NB4 (cell line): ENCODE results near the gene RPL38.

Source experiments
- DNase-seq: peaks from one replicate; pipeline ENCODE4 v3.0.0; 2010; ENCODE audit warnings: low read depth
- H3K4me3 ChIP-seq: one replicate; pipeline ENCODE4 v1.5.1; 2011; ENCODE audit warnings: mild to moderate bottlenecking, low read depth, low read length, moderate library complexity
- MYC ChIP-seq: IDR thresholded peaks from 2 replicates; pipeline ENCODE4 v1.6.1; 2011; ENCODE audit warnings: low read depth, low read length
- POLR2A ChIP-seq: IDR thresholded peaks from 2 replicates; pipeline ENCODE4 v1.6.1; 2011; ENCODE audit warnings: mild to moderate bottlenecking; ENCODE audit not compliant: insufficient read length; ENCODE audit errors: extremely low read depth
- TF ChIP-seq, protein P1 (sequence below): IDR thresholded peaks from one replicate; pipeline ENCODE4 v1.5.1; 2012; ENCODE audit warnings: low read depth, low read length
- TF ChIP-seq, protein P2 (sequence below): IDR thresholded peaks from 2 replicates; pipeline ENCODE4 v1.6.1; 2011; ENCODE audit warnings: low read depth, low read length

The RPL38 gene

DNA sequence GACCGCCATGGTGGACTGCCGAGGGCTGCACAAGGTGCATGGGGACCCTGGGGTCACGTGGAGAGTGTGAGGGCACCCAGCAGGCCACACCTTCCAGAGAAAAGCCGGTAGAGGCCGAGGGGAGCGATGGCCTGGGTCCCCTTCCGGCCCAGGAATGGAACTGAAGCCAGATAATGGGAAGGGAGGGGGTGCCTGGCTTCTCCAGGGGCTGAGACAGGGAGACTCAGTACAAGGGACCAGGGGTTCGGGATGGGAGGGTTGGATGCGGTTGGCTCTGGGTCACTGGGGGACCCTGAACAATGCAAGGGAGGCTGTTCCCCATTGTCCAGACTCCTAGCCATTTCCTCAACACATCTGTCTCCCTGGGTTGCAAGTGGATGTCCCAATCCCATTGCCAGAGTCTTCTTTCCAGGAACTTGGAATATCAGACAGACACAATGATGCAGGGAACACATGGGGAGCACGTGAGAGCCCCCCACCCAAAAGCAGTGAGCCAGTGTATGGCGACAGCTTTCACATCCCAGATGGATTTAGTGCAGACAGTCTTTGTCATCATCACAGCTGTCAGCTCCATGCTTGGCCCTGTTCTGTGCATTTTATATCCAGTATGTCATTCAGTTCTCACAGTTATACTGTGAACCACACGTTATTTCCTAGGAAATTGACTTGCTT lies 47.0 kb downstream of the RPL38 start:
- H3K4me3 ChIP-seq: no peak overlapping the region

DNA sequence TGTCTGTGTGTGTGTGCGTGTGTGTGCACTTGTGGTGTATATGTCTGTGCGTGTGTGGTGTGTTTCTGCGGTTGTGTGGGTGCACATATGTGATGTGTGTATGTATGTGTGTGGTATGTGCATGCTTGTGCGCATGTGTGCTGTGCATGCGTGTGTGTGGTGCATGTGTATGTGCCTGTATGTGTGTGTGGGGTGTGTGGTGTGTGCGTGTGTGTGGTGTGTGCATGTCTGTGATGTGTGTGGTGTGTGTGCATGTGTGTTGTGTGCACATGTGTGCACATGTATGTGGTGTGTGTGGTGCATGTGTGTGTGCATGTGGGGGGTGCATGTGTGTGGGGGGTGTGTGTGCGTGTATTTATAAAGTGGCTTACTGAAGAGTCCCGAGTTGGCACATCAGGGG lies 47.6 kb downstream of the RPL38 start:
- no peak overlapping the region for H3K4me3 ChIP-seq
- TF ChIP-seq, protein P1, sequence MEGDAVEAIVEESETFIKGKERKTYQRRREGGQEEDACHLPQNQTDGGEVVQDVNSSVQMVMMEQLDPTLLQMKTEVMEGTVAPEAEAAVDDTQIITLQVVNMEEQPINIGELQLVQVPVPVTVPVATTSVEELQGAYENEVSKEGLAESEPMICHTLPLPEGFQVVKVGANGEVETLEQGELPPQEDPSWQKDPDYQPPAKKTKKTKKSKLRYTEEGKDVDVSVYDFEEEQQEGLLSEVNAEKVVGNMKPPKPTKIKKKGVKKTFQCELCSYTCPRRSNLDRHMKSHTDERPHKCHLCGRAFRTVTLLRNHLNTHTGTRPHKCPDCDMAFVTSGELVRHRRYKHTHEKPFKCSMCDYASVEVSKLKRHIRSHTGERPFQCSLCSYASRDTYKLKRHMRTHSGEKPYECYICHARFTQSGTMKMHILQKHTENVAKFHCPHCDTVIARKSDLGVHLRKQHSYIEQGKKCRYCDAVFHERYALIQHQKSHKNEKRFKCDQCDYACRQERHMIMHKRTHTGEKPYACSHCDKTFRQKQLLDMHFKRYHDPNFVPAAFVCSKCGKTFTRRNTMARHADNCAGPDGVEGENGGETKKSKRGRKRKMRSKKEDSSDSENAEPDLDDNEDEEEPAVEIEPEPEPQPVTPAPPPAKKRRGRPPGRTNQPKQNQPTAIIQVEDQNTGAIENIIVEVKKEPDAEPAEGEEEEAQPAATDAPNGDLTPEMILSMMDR: no peak
- TF ChIP-seq POLR2A (no peak), MYC (no peak)
- TF ChIP-seq, protein P2, sequence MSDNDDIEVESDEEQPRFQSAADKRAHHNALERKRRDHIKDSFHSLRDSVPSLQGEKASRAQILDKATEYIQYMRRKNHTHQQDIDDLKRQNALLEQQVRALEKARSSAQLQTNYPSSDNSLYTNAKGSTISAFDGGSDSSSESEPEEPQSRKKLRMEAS: no peak
- DNase-seq: no peak

More for the DNA sequence above, 47.0 kb downstream of the RPL38 start:
- no peak for DNase-seq
- no peak for TF ChIP-seq MYC
- TF ChIP-seq, protein P2: no peak
- TF ChIP-seq, protein P1: no peak
- TF ChIP-seq POLR2A: no peak

DNA sequence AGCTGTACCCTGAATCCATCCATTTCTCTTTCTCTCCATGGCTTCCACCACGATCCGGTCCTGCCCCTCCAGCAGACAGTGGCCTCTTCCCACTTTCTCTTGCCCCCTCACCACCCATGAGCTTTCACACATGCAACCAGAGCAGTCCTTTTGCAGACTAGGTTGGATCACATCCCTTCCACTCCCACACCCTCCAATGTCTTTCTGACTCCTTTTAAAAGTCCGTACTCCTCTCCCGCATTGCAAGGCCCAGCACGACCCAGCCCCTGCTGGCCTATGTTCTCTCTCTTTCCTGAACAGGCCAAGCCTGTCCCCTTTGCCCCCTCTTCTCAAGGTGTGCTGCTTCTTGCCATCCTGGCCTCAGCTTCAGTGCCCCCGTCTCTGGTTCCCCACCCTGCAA lies 48.1 kb downstream of the RPL38 start:
- TF ChIP-seq, protein P2: no peak
- TF ChIP-seq, protein P1: no peak
- TF ChIP-seq MYC: no peak
- no peak for TF ChIP-seq POLR2A
- no peak overlapping the region for H3K4me3 ChIP-seq
- DNase-seq: no peak

DNA sequence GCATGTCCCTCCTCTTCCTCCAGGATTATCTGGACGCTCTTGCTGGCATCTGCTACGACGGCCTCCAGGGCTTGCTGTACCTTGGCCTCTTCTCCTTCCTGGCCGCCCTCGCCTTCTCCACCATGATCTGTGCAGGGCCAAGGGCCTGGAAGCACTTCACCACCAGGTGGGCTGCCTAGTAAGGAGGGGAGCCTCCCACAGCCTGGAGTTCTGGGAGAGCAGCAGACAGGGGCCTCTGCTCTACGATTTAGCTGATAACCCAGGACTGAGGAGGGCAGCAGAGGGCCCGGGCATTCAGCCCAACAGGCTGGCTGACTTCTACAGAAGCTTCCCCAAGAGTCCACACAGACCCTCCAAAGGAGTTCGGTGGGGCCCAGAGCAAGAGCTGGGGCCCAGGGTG lies 48.7 kb downstream of the RPL38 start:
- TF ChIP-seq POLR2A (no peak), MYC (no peak)
- TF ChIP-seq, protein P1: no peak
- TF ChIP-seq, protein P2: no peak

DNA sequence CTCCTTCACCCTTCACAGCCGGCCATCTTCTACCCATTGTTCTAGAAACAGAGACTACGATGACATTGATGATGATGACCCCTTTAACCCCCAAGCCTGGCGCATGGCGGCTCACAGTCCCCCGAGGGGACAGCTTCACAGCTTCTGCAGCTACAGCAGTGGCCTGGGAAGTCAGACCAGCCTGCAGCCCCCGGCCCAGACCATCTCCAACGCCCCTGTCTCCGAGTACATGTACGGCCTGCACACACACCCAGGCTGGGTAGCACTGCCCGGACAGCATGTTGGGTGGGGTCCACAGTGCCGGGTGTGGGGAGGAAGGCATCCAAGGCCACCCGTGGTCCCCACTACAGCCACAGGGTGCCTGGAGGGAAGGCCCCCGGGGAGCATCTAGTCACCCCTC lies 49.6 kb downstream of the RPL38 start:
- no peak overlapping the region for H3K4me3 ChIP-seq
- no peak for DNase-seq
- TF ChIP-seq MYC (no peak), POLR2A (no peak)
- TF ChIP-seq, protein P2: no peak
- TF ChIP-seq, protein P1: no peak

More for the DNA sequence above, 48.7 kb downstream of the RPL38 start:
- no peak for DNase-seq
- H3K4me3 ChIP-seq: no peak overlapping the region
